T-helper 1 cell treated with Interleukin-12 subunit alpha and Interleukin-12 subunit beta and Interleukin-4 antibody, amounts not matched to agents 30 μg/mL and 1 μg/mL, for 36 hours (primary cell): ENCODE data around the gene SLC20A1.

Experiments used
- H3K27ac Mint-ChIP-seq: one replicate; pipeline ENCODE4 v1.8.0; 2021; ENCODE audit warnings: mild to moderate bottlenecking, mixed read lengths
- H3K27me3 Mint-ChIP-seq: one replicate; pipeline ENCODE4 v1.8.0; 2021; ENCODE audit warnings: low read depth, mixed read lengths
- H3K36me3 Mint-ChIP-seq: one replicate; pipeline ENCODE4 v1.8.0; 2021; ENCODE audit warnings: low read depth, mixed read lengths
- H3K4me1 Mint-ChIP-seq: one replicate; pipeline ENCODE4 v1.8.0; 2021; ENCODE audit warnings: low read depth, mixed read lengths
- H3K4me3 Mint-ChIP-seq: one replicate; pipeline ENCODE4 v1.8.0; 2021; ENCODE audit warnings: mild to moderate bottlenecking, moderate library complexity, mixed read lengths
- H3K9me3 Mint-ChIP-seq: one replicate; pipeline ENCODE4 v1.8.0; 2021; ENCODE audit warnings: mixed read lengths

SLC20A1 gene

GRCh38 chr2:112670252-112671022 lies 24.7 kb downstream of the SLC20A1 start:
- H3K27ac Mint-ChIP-seq: no peak overlapping the region

GRCh38 chr2:112671801-112672200 lies 26.1 kb downstream of the SLC20A1 start:
- H3K27ac Mint-ChIP-seq: no peak overlapping the region
- peaks cover 12% of the 10 kb centered on the region for H3K36me3 Mint-ChIP-seq
- peaks cover 12% of the 10 kb centered on the region for H3K4me1 Mint-ChIP-seq
- H3K27me3 Mint-ChIP-seq: no peaks in the 10 kb centered on the region
- no peak overlapping the region for H3K4me3 Mint-ChIP-seq
- H3K9me3 Mint-ChIP-seq: no peaks in the 10 kb centered on the region

More at GRCh38 chr2:112670252-112671022, 24.7 kb downstream of the SLC20A1 start:
- Mint-ChIP-seq H3K36me3 (peaks cover 16% of the 10 kb centered on the region), H3K4me3 (no peak overlapping the region), H3K9me3 (no peaks in the 10 kb centered on the region), H3K27me3 (no peaks in the 10 kb centered on the region), H3K4me1 (peaks cover 12% of the 10 kb centered on the region)

GRCh38 chr2:112673008-112673407 lies 27.3 kb downstream of the SLC20A1 start:
- peaks cover 11% of the 10 kb centered on the region for H3K4me1 Mint-ChIP-seq
- H3K4me3 Mint-ChIP-seq: no peak overlapping the region
- H3K9me3 Mint-ChIP-seq: no peaks in the 10 kb centered on the region
- peaks cover 11% of the 10 kb centered on the region for H3K36me3 Mint-ChIP-seq
- no peak overlapping the region for H3K27ac Mint-ChIP-seq
- H3K27me3 Mint-ChIP-seq: no peaks in the 10 kb centered on the region

GRCh38 chr2:112674229-112674628 lies 28.5 kb downstream of the SLC20A1 start:
- no peak overlapping the region for H3K4me3 Mint-ChIP-seq
- H3K27me3 Mint-ChIP-seq: peaks cover 6% of the 10 kb centered on the region
- peaks cover 11% of the 10 kb centered on the region for H3K4me1 Mint-ChIP-seq
- no peak overlapping the region for H3K27ac Mint-ChIP-seq
- no peaks in the 10 kb centered on the region for H3K9me3 Mint-ChIP-seq
- H3K36me3 Mint-ChIP-seq: peaks cover 6% of the 10 kb centered on the region

- Mint-ChIP-seq H3K9me3 (no peaks in the 10 kb centered on the region), H3K36me3 (no peaks in the 10 kb centered on the region), H3K27me3 (peaks cover 6% of the 10 kb centered on the region), H3K27ac (no peak overlapping the region), H3K4me1 (peaks cover 21% of the 10 kb centered on the region), H3K4me3 (no peak overlapping the region)
Observed at GRCh38 chr2:112679484-112679883, 33.7 kb downstream of the SLC20A1 start.

- Mint-ChIP-seq H3K27ac (no peak overlapping the region), H3K36me3 (no peaks in the 10 kb centered on the region)
Observed at GRCh38 chr2:112680666-112681101, 34.9 kb downstream of the SLC20A1 start.

GRCh38 chr2:112682101-112682500 lies 36.4 kb downstream of the SLC20A1 start:
- H3K4me1 Mint-ChIP-seq: peaks cover 28% of the 10 kb centered on the region
- H3K4me3 Mint-ChIP-seq: no peak overlapping the region
- H3K9me3 Mint-ChIP-seq: no peaks in the 10 kb centered on the region
- H3K36me3 Mint-ChIP-seq: no peaks in the 10 kb centered on the region
- peaks cover 6% of the 10 kb centered on the region for H3K27me3 Mint-ChIP-seq
- no peak overlapping the region for H3K27ac Mint-ChIP-seq

More at GRCh38 chr2:112680666-112681101, 34.9 kb downstream of the SLC20A1 start:
- Mint-ChIP-seq H3K4me1 (peaks cover 26% of the 10 kb centered on the region), H3K27me3 (peaks cover 6% of the 10 kb centered on the region), H3K9me3 (no peaks in the 10 kb centered on the region), H3K4me3 (no peak overlapping the region)

GRCh38 chr2:112683550-112684414 lies 38.0 kb downstream of the SLC20A1 start:
- Mint-ChIP-seq H3K27me3 (peaks cover 2% of the 10 kb centered on the region), H3K9me3 (no peaks in the 10 kb centered on the region), H3K36me3 (no peaks in the 10 kb centered on the region), H3K4me1 (peaks cover 28% of the 10 kb centered on the region), H3K27ac (peak overlapping the region; percentile 13), H3K4me3 (no peak overlapping the region)

GRCh38 chr2:112684415-112684775 lies 38.7 kb downstream of the SLC20A1 start:
- Mint-ChIP-seq H3K27ac (no peak overlapping the region), H3K4me3 (no peak overlapping the region), H3K9me3 (no peaks in the 10 kb centered on the region), H3K27me3 (no peaks in the 10 kb centered on the region), H3K4me1 (peaks cover 28% of the 10 kb centered on the region), H3K36me3 (no peaks in the 10 kb centered on the region)

- H3K4me1 Mint-ChIP-seq: peaks cover 28% of the 10 kb centered on the region
- H3K27me3 Mint-ChIP-seq: no peaks in the 10 kb centered on the region
- no peaks in the 10 kb centered on the region for H3K9me3 Mint-ChIP-seq
- H3K27ac Mint-ChIP-seq: no peak overlapping the region
- H3K36me3 Mint-ChIP-seq: no peaks in the 10 kb centered on the region
- no peak overlapping the region for H3K4me3 Mint-ChIP-seq
Observed at GRCh38 chr2:112685271-112685884, 39.6 kb downstream of the SLC20A1 start.

- Mint-ChIP-seq H3K4me3 (no peak overlapping the region), H3K27ac (no peak overlapping the region)
Observed at GRCh38 chr2:112686348-112687217, 40.8 kb downstream of the SLC20A1 start.

GRCh38 chr2:112687522-112687921 lies 41.8 kb downstream of the SLC20A1 start:
- Mint-ChIP-seq H3K4me1 (peaks cover 40% of the 10 kb centered on the region), H3K36me3 (no peaks in the 10 kb centered on the region), H3K27ac (no peak overlapping the region), H3K27me3 (no peaks in the 10 kb centered on the region), H3K9me3 (no peaks in the 10 kb centered on the region), H3K4me3 (no peak overlapping the region)

More at GRCh38 chr2:112686348-112687217, 40.8 kb downstream of the SLC20A1 start:
- Mint-ChIP-seq H3K4me1 (peaks cover 32% of the 10 kb centered on the region), H3K27me3 (no peaks in the 10 kb centered on the region), H3K36me3 (no peaks in the 10 kb centered on the region), H3K9me3 (no peaks in the 10 kb centered on the region)

GRCh38 chr2:112688086-112688880 lies 42.5 kb downstream of the SLC20A1 start:
- no peak overlapping the region for H3K4me3 Mint-ChIP-seq
- H3K27me3 Mint-ChIP-seq: no peaks in the 10 kb centered on the region
- no peaks in the 10 kb centered on the region for H3K9me3 Mint-ChIP-seq
- H3K27ac Mint-ChIP-seq: no peak overlapping the region
- no peaks in the 10 kb centered on the region for H3K36me3 Mint-ChIP-seq
- H3K4me1 Mint-ChIP-seq: peaks cover 47% of the 10 kb centered on the region
